ENCODE data around the gene HOXD9. TPM values are rescaled to one million over a fixed set of nuclear protein-coding genes. Genes with fewer than 3 reads are reported as not detected.

The HOXD9 gene
- total RNA-seq, 1 donor from 2014 or later = not detected

GRCh38 chr2:176156301-176156806 is 33.8 kb downstream of the HOXD9 start:
- Mint-ChIP-seq H3K36me3 (ENCODE audit: unreplicated experiment) (no peaks in the 10 kb centered on the region), H3K4me1 (ENCODE audit: unreplicated experiment) (peaks cover 14% of the 10 kb centered on the region), H3K9me3 (ENCODE audit: unreplicated experiment) (no peaks in the 10 kb centered on the region), H3K27ac (ENCODE audit: unreplicated experiment) (no peak overlapping the region), H3K27me3 (ENCODE audit: unreplicated experiment) (peaks cover 81% of the 10 kb centered on the region), H3K4me3 (ENCODE audit: unreplicated experiment) (no peak overlapping the region)
- no peak for DNase-seq (ENCODE audit: extremely low spot score, unreplicated experiment)
- no peak for TF ChIP-seq CTCF (IDR thresholded peaks at IDR 0.05)

- Mint-ChIP-seq H3K36me3 (ENCODE audit: unreplicated experiment) (no peaks in the 10 kb centered on the region), H3K27ac (ENCODE audit: unreplicated experiment) (no peak within 1 kb of the TSS), H3K27me3 (ENCODE audit: unreplicated experiment) (peaks cover 85% of the 10 kb centered on the region), H3K4me3 (ENCODE audit: unreplicated experiment) (peak within 1 kb of the TSS; percentile 8), H3K9me3 (ENCODE audit: unreplicated experiment) (no peaks in the 10 kb centered on the region), H3K4me1 (ENCODE audit: unreplicated experiment) (peaks cover 17% of the 10 kb centered on the region)
- TF ChIP-seq CTCF (IDR thresholded peaks at IDR 0.05) = no peak
- DNase-seq (ENCODE audit: extremely low spot score, unreplicated experiment) = no peak
Observed at GRCh38 chr2:176156807-176157498, 34.4 kb downstream of the HOXD9 start, which contains the start of gene HOXD3. HOXD3 (plus strand) TSS chr2:176157307; CDS start chr2:176169115, 11,808 bp downstream.

GRCh38 chr2:176157499-176158185 is 35.1 kb downstream of the HOXD9 start:
- no peak for TF ChIP-seq CTCF (IDR thresholded peaks at IDR 0.05)
- H3K27ac Mint-ChIP-seq (ENCODE audit: unreplicated experiment) = no peak overlapping the region
- H3K4me3 Mint-ChIP-seq (ENCODE audit: unreplicated experiment) = peak overlapping the region; percentile 8
- no peak for DNase-seq (ENCODE audit: extremely low spot score, unreplicated experiment)
- peaks cover 19% of the 10 kb centered on the region for H3K4me1 Mint-ChIP-seq (ENCODE audit: unreplicated experiment)
- no peaks in the 10 kb centered on the region for H3K36me3 Mint-ChIP-seq (ENCODE audit: unreplicated experiment)
- peaks cover 85% of the 10 kb centered on the region for H3K27me3 Mint-ChIP-seq (ENCODE audit: unreplicated experiment)
- H3K9me3 Mint-ChIP-seq (ENCODE audit: unreplicated experiment) = no peaks in the 10 kb centered on the region

GRCh38 chr2:176158186-176158591 is 35.7 kb downstream of the HOXD9 start:
- H3K4me3 Mint-ChIP-seq (ENCODE audit: unreplicated experiment) = no peak overlapping the region
- no peaks in the 10 kb centered on the region for H3K9me3 Mint-ChIP-seq (ENCODE audit: unreplicated experiment)
- H3K27me3 Mint-ChIP-seq (ENCODE audit: unreplicated experiment) = peaks cover 84% of the 10 kb centered on the region
- no peaks in the 10 kb centered on the region for H3K36me3 Mint-ChIP-seq (ENCODE audit: unreplicated experiment)
- no peak for DNase-seq (ENCODE audit: extremely low spot score, unreplicated experiment)
- TF ChIP-seq CTCF (IDR thresholded peaks at IDR 0.05) = no peak
- H3K4me1 Mint-ChIP-seq (ENCODE audit: unreplicated experiment) = peaks cover 19% of the 10 kb centered on the region
- no peak overlapping the region for H3K27ac Mint-ChIP-seq (ENCODE audit: unreplicated experiment)
